IPS DF 4.7 (cell line): ENCODE measurements around the gene MEFV.
"Not testable (repeated sequence)": the region's sequence is repeated elsewhere in the genome, so short reads cannot be mapped to it uniquely, and the experiment has no call there.

Experiments
- DNase-seq: peaks from one replicate; pipeline ENCODE4 v3.0.0-alpha.2; 2013; ENCODE audit warnings: low spot score; ENCODE audit errors: extremely low read depth

The MEFV gene, protein sequence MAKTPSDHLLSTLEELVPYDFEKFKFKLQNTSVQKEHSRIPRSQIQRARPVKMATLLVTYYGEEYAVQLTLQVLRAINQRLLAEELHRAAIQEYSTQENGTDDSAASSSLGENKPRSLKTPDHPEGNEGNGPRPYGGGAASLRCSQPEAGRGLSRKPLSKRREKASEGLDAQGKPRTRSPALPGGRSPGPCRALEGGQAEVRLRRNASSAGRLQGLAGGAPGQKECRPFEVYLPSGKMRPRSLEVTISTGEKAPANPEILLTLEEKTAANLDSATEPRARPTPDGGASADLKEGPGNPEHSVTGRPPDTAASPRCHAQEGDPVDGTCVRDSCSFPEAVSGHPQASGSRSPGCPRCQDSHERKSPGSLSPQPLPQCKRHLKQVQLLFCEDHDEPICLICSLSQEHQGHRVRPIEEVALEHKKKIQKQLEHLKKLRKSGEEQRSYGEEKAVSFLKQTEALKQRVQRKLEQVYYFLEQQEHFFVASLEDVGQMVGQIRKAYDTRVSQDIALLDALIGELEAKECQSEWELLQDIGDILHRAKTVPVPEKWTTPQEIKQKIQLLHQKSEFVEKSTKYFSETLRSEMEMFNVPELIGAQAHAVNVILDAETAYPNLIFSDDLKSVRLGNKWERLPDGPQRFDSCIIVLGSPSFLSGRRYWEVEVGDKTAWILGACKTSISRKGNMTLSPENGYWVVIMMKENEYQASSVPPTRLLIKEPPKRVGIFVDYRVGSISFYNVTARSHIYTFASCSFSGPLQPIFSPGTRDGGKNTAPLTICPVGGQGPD

DNA sequence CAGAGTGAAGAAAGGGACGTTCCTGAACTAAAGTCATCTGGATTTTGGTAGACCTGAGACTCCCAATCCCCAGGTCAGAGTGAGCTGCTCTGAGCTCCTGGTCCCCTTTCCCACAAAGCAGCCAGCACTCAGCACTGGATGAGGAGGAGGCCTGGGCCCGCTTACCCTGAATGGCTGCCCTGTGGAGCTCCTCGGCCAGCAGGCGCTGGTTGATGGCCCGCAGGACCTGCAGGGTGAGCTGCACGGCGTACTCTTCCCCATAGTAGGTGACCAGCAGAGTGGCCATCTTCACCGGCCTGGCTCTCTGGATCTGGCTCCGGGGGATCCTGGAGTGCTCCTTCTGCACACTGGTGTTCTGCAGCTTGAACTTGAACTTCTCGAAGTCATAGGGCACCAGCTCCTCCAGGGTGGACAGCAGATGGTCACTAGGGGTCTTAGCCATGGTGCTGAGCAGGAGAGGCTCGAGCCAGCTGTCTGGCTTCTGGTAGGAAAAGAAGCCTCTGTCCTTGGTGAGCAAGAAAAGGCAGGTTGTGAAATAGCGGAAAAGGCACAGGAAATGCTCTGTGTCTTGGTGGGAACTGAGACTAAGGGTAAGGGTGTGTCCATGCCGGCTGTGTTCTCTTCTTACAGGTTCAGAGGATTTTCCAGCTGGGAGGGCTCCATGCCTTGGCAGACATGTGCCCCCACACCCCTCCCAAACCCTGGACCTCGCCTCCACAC, at the start of gene MEFV:
Gene MEFV, minus strand, starts transcription at position 488 of the 720 bp plus-strand sequence. Its CDS starts 46 bp downstream, at position 442.
- no peak for DNase-seq

DNA sequence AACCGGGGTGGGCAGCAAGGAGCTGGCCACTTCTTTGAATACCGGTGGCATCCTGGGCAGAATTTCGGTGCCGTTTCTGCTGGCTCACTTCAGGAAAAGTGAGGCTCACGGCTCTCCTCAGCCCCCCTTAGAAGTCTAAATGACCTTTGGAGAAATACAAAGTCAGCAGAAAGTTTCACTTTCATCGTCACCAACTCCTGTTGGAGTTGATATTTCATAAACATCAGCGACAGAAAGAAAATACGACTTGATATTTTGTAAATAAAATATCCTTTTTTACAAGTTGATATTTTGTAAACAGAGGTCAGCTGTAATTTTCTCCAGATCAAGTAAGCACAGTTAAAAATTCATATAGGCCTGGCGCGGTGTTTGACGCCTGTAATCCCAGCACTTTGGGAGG, 49.6 kb upstream of the MEFV start:
- no peak for DNase-seq

DNA sequence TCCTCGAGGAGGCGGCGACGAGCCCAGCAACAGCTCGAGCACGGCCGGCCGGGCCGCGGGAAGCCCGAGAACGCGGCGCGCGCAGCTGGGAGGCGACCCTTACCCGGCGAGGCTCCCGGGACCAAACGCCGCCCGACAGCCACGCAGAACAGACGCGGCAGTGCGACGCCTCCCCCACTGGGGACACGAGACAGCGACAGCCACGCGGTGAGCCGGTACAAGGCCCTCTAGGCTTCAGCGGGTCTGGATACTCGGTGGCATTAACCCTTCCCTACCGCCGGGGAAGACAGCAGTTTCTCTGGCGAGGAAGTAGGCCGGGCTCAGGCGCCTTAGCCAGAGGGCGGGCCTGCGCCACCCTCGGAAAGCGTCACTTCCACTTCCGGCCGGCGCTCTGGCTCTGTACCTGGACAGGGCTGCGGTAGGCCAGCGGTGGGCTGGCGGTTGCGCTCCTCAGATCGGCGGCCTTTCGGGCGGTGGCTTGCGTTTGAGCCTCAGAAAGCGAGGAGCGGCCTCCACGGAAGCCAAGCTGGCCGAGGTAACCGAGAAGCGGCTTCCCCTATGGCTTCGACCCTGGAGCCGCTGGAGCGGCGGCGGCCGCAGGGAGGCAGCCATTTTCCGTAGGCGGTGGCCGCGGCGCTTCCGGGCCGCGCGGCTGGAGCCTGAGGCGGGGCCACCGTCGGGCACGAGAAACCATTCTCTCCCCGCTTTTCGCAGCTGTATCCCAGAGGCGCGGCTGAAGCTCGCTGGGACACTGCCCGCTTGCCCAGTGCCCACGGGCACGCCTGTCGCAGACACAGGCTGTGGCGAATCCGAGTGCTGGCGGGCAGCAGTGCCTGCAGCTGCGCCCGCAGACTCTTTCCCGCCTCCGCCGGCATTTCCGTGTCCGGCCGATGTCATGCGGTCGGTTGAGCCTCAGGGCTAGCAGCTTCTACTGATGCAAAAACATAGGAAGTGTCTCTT, 49.0 kb upstream of the MEFV start, which contains the start of the genes TIGD7 and ZNF75A:
Gene TIGD7, minus strand, starts transcription at position 322 of the 960 bp plus-strand sequence. CDS start 4,816 bp downstream, outside the sequence.
Gene ZNF75A, plus strand, starts transcription at position 389 of the 960 bp plus-strand sequence. CDS start 2,932 bp downstream, outside the sequence.
- DNase-seq, result no peak

DNA sequence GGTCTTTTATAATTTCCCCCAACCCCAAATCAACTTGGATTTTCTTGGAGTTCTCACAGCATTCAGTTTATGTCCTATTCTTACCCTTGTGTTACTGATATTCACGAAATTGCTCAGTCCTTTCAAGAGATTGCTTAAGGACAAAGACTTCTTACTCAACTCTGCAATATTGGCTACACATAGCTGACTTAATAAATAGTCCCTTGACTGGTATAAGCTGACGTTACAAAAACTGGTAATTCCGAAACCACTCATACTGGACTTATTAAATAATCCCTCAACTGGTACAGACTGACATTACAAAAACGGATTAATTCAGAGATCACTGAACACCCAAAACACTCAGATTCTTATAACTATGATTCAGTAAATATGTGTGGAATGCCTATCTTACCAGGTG, 47.9 kb upstream of the MEFV start:
- no peak for DNase-seq

DNA sequence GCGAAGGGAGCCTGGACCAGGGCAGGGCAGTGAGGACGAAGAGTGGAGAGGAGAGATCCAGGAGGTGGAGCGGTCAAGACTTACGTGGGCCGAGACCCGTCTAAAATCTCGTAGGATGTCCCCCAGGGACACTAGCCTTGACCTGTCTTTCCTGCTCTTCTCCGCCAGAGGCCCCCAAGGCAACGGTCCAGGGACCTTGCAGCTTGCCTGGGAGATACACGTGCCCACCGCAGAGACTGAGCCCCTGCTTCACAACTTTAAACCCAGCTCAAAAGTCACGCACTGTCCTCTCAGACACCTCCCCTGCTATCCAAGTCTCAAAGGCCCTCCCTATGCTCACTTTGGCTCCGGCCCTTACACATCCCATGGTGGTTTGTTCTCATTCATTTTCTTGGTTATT, 39.4 kb upstream of the MEFV start:
- DNase-seq, result no peak

DNA sequence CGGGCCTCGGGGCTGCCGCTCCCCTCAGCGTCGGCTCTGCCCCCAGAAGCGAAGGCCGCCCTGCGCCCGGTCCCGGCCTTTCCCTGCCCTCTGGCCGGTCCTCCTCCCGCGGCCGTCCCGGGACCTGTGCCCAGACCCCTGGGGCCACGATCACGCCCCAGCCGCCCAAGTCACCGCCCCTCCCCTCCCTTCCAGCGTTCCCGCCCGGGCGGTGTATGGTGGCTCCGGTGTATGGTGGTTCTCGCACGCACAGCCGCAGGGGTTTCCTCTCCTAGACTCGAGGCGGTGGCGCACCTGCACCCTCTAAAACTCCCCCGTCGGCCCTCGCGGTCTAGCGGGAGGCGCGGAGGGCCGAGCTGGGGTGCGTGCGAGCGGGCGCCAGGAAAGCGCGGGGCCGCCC, 38.8 kb upstream of the MEFV start:
- DNase-seq, result no peak

DNA sequence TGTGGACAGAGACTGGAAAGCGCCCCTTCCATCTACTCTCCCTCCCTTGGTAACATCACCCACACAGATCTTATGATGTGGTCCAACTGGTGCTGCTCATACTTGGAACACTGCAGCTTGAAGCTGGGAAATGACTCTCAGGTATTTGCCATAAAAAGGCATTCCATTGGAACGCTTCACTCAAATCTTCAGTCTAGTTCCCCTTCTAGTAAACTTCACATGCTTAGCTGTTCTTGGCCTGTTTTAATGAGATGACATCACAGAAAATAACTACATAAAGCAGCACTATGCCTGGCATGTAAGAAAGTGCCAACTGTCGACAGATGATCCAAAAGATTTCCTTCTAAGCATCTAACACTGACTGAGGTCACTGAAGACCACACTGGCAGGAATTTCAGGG, 36.2 kb upstream of the MEFV start:
- no peak for DNase-seq

DNA sequence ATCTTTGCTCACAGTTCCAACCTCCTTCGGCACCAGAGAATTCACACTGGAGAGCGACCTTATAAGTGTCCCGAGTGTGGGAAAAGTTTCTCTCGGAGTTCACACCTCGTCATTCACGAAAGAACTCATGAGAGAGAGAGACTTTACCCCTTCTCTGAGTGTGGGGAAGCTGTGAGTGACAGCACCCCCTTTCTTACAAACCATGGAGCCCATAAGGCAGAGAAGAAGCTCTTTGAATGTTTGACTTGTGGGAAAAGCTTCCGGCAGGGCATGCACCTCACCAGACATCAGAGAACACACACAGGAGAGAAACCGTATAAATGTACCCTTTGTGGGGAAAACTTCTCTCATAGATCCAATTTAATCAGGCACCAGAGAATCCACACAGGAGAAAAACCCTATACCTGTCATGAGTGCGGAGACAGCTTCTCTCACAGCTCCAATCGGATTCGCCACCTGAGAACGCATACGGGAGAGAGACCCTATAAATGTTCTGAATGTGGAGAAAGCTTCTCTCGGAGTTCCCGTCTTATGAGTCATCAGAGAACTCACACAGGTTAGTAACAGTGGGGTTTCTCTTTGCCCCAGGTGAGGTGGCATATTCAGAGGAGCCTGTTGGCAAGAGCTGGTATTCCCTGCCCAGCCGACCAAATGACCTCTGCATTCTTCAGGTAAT, 33.7 kb upstream of the MEFV start:
- no peak for DNase-seq

DNA sequence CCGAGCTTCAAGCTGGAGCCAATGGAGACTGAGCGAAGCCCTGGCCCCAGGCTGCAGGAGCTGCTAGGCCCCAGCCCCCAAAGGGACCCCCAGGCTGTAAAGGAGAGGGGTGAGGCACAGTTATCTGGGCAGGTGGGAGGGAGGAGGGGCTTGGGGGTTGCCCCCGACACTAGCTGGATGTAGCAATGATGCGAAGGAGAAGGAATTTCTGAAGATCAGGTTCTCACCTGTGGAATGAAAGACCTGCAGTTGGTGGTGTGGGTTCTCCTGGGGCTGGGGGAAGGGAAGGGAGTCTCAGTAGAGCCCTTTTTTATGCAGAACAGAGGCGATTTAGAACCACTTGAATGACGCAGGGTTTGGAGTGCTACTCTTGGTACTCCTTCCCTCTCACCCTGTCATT, 28.7 kb upstream of the MEFV start:
- no peak for DNase-seq

DNA sequence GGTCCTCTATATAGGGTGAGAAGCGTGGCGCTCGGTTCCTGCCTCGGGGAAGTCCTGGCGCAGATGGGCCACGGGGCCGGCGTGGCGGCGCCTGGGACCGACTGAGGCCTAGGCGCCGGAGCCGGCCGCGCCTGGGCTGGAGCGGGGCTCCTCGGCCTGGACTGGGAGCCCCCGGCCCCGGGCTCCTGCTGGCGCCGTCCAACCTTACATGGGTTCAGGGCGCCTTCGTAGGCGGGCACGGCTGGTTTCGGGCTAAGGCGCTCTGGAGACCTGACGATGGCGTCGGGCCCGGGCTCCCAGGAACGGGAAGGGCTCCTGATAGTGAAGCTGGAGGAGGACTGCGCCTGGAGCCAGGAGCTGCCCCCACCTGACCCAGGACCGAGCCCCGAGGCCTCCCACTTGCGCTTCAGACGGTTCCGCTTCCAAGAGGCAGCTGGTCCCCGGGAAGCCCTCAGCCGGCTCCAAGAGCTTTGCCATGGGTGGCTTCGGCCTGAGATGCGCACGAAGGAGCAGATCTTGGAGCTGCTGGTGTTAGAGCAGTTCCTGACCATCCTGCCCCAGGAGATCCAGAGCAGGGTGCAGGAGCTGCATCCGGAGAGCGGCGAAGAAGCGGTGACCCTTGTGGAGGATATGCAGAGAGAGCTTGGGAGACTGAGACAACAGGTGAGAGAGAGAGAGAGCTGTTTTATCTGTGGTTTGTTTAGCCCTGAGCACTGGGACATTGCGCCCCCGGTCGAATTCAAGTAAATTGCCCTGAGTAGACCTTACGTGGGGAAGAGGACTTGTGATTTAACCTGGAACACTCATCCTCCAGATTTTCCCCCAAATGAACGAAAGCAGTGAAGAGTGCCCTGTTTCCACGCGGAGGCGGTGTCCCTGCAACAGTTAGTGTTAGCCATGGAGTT, 27.4 kb upstream of the MEFV start:
- no peak for DNase-seq

DNA sequence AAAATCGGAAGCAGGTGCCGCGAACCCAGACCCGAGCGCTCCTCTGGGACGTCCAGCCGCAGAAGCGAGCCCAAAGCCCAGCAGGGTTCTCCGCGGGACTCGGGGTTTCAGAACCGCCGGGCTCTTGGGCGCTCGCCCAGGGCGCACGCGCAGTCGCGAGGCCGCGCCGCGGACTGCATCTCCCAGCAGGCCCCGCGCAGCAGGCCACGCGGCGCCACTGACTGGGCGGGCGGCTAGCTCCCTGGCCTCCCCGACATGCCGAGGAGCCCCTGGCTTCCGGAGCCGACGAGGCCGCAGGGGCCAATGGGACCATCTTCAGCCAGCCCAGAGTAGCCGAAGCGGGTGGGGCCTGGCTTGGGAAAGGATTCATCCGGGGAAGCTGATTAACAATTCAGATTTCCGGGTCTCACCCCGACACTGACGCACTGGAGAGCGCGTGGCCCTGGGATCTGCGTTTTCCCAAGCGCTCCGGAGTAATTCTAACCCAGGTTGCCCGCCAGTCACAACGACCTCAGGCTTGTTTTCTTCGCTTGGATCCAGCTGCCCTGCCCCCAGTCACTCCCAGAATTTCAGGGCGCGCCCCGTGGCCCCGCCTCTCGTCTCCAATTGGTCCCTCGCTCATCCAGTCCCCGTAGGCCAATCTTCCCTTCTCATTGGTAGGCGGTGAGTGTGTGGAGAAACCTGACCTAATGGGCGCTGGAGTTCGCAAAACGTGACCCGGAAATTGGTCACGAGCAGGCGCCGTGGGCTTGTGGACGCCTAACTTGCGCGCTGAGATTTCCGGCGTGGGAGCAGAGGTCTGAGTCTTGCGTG, 26.5 kb upstream of the MEFV start, which contains the start of gene ZNF263:
Gene ZNF263, plus strand, starts transcription at position 762 of the 813 bp plus-strand sequence. CDS start 328 bp downstream, outside the sequence.
- DNase-seq, result peak; percentile 87

DNA sequence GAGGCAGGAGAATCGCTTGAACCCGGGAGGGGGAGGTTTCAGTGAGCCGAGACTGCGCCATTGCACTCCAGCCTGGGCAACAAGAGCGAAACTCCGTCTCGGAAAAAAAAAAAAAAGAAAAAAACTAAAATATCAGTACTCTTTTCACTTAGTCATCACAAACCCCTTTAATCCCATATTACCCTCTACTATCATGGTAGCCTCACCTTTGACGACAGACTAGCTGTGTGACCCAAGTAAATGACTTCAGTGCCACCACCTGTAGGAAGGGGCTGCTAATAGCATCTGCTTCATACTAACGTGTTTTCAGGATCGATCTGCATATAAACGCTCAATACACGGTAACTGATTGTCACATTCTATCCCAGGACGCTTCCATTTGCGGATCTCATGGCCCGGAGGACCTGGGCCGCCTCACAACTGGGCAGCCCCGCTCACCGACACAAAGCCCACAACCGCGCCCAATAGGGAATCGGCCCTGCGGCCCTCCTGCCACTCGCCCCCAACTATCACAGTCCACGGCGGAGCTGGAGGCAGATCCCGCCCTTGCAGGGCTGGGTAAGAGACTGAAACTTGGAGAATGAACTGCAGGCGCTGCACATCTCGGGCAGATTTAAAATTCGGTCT, 25.8 kb upstream of the MEFV start:
- DNase-seq, result no peak

DNA sequence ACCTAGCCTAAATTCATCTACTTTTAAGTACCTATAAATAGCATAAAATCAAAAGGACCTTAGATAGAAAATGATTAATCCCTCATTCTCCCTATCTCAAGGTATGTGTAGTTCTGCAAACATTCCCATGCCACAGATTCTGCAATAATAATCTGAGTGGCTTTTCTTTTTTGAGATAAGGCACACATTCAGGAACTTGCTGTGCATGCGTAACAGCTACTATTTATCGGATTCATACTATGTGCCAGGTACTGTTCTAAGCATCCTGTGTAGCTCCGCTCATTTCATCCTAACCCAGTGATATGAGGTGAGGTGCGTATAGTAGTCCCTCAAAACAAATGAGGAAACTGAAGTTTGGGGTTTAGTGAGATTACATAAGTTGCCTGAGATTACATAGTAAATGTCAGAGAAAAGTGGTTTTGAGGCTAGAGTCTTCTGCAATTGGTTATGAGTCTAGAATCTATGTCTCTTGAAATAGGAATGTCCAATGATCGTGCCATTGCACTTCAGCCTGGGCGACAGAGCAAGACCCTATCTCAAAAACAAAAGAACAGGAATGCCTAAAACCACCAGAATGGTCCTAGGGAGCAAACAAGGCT, 24.9 kb upstream of the MEFV start:
- no peak for DNase-seq

DNA sequence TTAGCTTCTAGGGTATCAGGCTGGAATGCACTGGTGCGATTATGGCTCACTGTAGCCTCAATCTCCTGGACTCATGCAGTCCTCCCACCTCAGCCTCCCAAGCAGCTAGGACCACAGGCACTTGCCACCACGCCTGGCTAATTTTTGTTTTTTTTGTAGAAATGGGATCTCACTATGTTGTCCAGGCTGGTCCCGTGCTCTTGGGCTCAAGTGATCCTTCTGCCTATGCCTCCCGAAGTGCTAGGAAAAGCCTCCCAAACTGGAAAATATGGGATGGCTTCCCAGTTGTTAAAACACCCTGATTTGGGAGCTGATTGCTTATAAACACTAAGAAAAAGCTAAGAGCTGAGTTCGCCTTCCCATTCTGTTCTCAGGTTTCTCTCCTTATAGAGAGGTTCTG, 20.2 kb upstream of the MEFV start:
- no peak for DNase-seq

DNA sequence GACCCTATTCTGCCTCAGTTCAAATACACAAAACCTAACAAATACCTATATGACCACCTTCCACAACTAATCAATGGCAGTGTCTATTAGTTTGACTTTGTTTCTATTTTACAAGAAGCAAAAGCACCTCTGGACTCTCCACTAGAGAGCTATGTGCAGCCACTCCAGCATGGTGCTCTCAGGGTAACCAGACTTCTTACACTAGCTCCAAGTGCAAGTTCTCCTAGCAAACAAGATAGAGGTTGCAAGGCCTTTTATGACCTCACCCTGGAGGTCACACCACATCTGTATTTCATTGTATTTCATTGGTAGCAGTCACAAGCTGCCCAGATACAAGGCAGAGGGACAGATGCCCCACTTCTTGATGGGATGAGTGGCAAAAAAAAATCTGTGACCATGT, 18.5 kb upstream of the MEFV start:
- DNase-seq, result no peak

DNA sequence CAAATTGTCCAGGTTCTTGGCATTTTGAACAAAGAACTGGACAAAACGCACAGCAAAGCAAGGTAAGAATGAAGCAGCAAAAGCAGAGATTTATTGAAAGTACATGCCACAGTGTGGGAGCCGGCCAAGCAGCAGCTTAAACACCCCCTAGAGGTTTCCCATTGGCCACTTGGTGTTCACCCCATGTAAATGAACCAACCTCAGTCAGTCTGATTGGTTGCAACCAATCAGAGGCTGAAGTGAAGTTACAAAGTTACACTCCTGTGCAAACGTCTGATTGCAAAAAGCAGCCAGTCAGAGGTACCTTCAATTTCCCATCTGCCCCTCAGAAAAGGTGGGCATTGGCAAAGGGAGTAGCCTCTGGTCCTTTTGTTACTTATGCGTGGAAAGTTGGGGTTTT, 18.1 kb upstream of the MEFV start:
- no peak for DNase-seq

DNA sequence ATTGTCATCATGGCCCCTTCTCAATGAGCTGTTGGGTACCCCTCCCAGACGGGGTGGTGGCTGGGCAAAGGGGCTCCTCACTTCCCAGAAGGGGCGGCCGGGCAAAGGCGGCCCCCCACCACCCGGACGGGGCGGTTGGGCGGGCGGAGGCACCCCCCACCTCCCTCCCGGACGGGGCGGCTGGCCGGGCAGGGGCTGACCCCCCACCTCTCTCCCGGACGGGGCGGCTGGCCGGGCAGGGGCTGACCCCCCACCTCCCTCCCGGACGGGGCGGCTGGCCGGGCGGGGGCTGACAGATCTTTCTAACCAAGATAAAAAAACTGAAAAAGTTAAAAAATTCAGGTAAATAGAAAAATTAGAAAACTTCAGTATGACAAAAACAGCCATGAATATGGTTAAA, 14.8 kb upstream of the MEFV start:
- not testable (repeated sequence) for DNase-seq
